A673 (cell line): ENCODE results near the gene CAPN7.

Source experiments
- CTCF ChIP-seq: fragments of 300-800, 200-600 bp; sonication (generic); conservative IDR thresholded peaks from 2 replicates; pipeline ENCODE4 v1.5.1; 2017; ENCODE audit warnings: low read depth, mild to moderate bottlenecking, antibody characterized with exemption, low read length, moderate library complexity, mixed read lengths
- EZH2 ChIP-seq: fragments of 200-600 bp; sonication (generic); IDR thresholded peaks from 2 replicates; pipeline ENCODE4 v1.6.1; 2017; ENCODE audit warnings: borderline replicate concordance, low read depth, mild to moderate bottlenecking, mixed read lengths, antibody characterized with exemption, low read length; ENCODE audit not compliant: poor library complexity, severe bottlenecking

DNA sequence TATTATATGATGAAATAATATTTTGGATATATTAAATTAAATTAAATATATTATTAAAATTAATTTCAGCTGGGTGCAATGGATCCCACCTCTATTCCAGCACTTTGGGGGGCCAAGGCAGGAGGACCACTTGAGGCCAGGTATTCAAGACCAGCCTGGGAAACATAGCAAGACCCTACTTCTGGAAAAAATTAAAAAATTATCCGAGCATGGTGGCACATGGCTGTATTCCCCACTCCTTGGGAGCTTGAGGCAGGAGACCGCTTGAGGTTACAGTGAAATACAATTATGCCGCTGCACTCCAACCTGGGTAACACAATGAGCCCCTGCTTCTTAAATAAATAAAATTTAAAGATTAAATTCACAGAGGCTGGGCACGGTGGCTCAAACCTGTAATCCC, 65.0 kb downstream of the CAPN7 start:
- TF ChIP-seq EZH2 (no peak), CTCF (no peak)
